CD4-positive, alpha-beta T cell (primary cell): ENCODE results near the gene MVP. TPM values are rescaled to one million over a fixed set of nuclear protein-coding genes. Genes with fewer than 3 reads are reported as not detected.
"Not testable (repeated sequence)": the region's sequence is repeated elsewhere in the genome, so short reads cannot be mapped to it uniquely, and the experiment has no call there.

ENCODE experiments used
- ATAC-seq: fragments of 200-7000 bp; cut with Tn5 transposase; one replicate; pipeline ENCODE4 v1.10.0; 2022; ENCODE audit warnings: mild to moderate bottlenecking; ENCODE audit not compliant: poor library complexity
- CTCF ChIA-PET: fragments of 350-600 bp; sonication (Branson Sonifier 250); formaldehyde crosslinking; loops from one replicate; lab custom pipeline; 2021; ENCODE audit warnings: antibody characterized with exemption, inconsistent platforms; lab: Charles Lee
- POLR2A ChIA-PET: fragments of 350-600 bp; sonication (Branson Sonifier 250); formaldehyde crosslinking; loops from one replicate; lab custom pipeline; 2021; ENCODE audit warnings: antibody characterized with exemption, inconsistent platforms; lab: Charles Lee
- DNase-seq, 14 experiments: peaks; one replicate each; pipeline ENCODE4 v3.0.0-alpha.2; 2013 to 2020; ENCODE audit warnings: mixed read lengths in 2 of 14
- H3K27ac ChIP-seq, 2 donors: one replicate each; pipeline versions ENCODE4 v1.5.1 to v1.7.0; 2013; ENCODE audit warnings: low read length in 2 of 2, low read depth in 1 of 2, mild to moderate bottlenecking in 1 of 2
- H3K27me3 ChIP-seq, 2 experiments: 1 replicate in 1 of 2; 2 replicates in 1 of 2; pipeline versions ENCODE4 v1.6.1 to v1.7.0; 2013; ENCODE audit warnings: low read length in 2 of 2, control low read depth in 1 of 2, mild to moderate bottlenecking in 1 of 2, moderate library complexity in 1 of 2; ENCODE audit not compliant: insufficient read depth in 2 of 2, control insufficient read depth in 1 of 2
- H3K36me3 ChIP-seq: one replicate; pipeline ENCODE4 v1.6.1; 2013; ENCODE audit warnings: low read length, control low read depth; ENCODE audit not compliant: insufficient read depth
- H3K4me1 ChIP-seq: one replicate; pipeline ENCODE4 v1.6.1; 2013; ENCODE audit warnings: low read length, control low read depth; ENCODE audit not compliant: insufficient read depth
- H3K4me3 ChIP-seq: one replicate; pipeline ENCODE4 v1.5.1; 2013; ENCODE audit warnings: mild to moderate bottlenecking, low read length, moderate library complexity
- H3K9me3 ChIP-seq, 2 experiments: 1 replicate in 1 of 2; 2 replicates in 1 of 2; pipeline versions ENCODE4 v1.6.1 to v1.7.0; 2013; ENCODE audit warnings: low read length in 2 of 2, mild to moderate bottlenecking in 2 of 2, control low read depth in 1 of 2, moderate library complexity in 1 of 2; ENCODE audit not compliant: control insufficient read depth in 1 of 2, insufficient read depth in 1 of 2
- H3K27ac Mint-ChIP-seq: one replicate; pipeline ENCODE4 v1.8.0; 2020; ENCODE audit warnings: mixed read lengths
- H3K27me3 Mint-ChIP-seq: one replicate; pipeline ENCODE4 v1.8.0; 2021; ENCODE audit warnings: mixed read lengths
- H3K36me3 Mint-ChIP-seq: one replicate; pipeline ENCODE4 v1.8.0; 2021; ENCODE audit warnings: low read depth, mixed read lengths
- H3K4me1 Mint-ChIP-seq: one replicate; pipeline ENCODE4 v1.8.0; 2021; ENCODE audit warnings: low read depth, mixed read lengths
- H3K4me3 Mint-ChIP-seq: one replicate; pipeline ENCODE4 v1.8.0; 2020; ENCODE audit warnings: mild to moderate bottlenecking, mixed read lengths
- H3K9me3 Mint-ChIP-seq: one replicate; pipeline ENCODE4 v1.8.0; 2020; ENCODE audit warnings: mixed read lengths
- intact Hi-C, 2 experiments: fragments of 100-400 bp; cut with DNase I in 1 of 2; cut with micrococcal nuclease in 1 of 2; formaldehyde crosslinking; loops; one replicate each; pipeline versions ENCODE4 v1.15.1 to v1.9.0; 2023 to 2025; cut with DNase I, micrococcal nuclease
- total RNA-seq, 174 experiments: library from RNA in 2 of 174; stranded (reverse) in 2 of 174; gene quantifications; one replicate each; pipeline ENCODE4 v1.2.3 and lab custom pipeline; 2021 to 2026
- TF ChIP-seq, protein P1 (sequence below): fragments of 200-600 bp; IDR thresholded peaks from one replicate; pipeline ENCODE4 v1.8.0; 2022; ENCODE audit warnings: antibody characterized with exemption, mild to moderate bottlenecking

Gene MVP
- total RNA-seq, 2 experiments from 2014 or later = 115 to 118 TPM

DNA sequence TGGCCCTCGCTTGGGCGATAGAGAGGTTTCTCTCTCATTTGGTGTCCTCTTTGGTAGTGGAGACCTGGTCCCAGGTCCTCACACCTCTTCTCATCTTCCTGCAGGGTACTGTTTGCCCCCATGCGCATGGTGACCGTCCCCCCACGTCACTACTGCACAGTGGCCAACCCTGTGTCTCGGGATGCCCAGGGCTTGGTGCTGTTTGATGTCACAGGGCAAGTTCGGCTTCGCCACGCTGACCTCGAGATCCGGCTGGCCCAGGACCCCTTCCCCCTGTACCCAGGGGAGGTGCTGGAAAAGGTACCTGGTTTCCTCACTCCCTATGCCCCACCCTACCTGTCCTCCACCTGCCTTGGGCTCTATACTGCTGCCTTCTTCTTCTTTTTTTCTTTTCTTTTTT lies 10.5 kb downstream of the MVP start:
- ChIA-PET POLR2A (no interaction called here), CTCF (no interaction called here)
- Histone ChIP-seq H3K4me3 (no peak overlapping the region), H3K4me1 (peaks cover 49% of the 10 kb centered on the region), H3K27me3 (no peaks in the 10 kb centered on the region), H3K36me3 (peaks cover 57% of the 10 kb centered on the region), H3K27ac (no peak overlapping the region), H3K9me3 (no peaks in the 10 kb centered on the region)
- peaks cover 58% of the 10 kb centered on the region for H3K36me3 Mint-ChIP-seq
- TF ChIP-seq, protein P1, sequence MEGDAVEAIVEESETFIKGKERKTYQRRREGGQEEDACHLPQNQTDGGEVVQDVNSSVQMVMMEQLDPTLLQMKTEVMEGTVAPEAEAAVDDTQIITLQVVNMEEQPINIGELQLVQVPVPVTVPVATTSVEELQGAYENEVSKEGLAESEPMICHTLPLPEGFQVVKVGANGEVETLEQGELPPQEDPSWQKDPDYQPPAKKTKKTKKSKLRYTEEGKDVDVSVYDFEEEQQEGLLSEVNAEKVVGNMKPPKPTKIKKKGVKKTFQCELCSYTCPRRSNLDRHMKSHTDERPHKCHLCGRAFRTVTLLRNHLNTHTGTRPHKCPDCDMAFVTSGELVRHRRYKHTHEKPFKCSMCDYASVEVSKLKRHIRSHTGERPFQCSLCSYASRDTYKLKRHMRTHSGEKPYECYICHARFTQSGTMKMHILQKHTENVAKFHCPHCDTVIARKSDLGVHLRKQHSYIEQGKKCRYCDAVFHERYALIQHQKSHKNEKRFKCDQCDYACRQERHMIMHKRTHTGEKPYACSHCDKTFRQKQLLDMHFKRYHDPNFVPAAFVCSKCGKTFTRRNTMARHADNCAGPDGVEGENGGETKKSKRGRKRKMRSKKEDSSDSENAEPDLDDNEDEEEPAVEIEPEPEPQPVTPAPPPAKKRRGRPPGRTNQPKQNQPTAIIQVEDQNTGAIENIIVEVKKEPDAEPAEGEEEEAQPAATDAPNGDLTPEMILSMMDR = no peak
- H3K4me3 Mint-ChIP-seq = no peak overlapping the region
- DNase-seq (no peak), ATAC-seq (no peak)
- intact Hi-C loops = no loop called here
- peak overlapping the region; percentile 83 for H3K27ac Mint-ChIP-seq
- H3K27me3 Mint-ChIP-seq = no peaks in the 10 kb centered on the region
- H3K9me3 Mint-ChIP-seq = no peaks in the 10 kb centered on the region
- peaks cover 39% of the 10 kb centered on the region for H3K4me1 Mint-ChIP-seq

DNA sequence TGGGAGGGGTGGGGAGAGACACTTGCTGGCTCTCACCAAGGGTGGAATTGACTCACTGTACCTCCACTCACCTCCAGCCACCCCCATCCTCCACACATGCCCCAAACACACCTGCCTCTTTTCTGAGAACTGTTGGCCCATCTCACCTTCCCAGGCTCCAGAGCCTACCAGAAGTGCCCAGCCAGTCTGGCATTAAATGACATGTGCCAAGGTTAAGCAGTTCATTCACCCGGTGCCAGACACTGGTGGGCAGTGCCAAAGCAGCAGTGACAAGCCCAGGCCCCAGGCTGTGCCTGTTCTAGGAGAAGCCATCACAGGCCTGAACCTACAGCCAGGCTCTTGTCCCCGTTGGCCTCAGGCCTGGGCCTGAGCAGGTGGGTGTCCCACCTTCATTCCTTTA lies 11.2 kb downstream of the MVP start:
- H3K36me3 Mint-ChIP-seq = peaks cover 63% of the 10 kb centered on the region
- H3K27ac Mint-ChIP-seq = peak overlapping the region; percentile 26
- peaks cover 32% of the 10 kb centered on the region for H3K4me1 Mint-ChIP-seq
- H3K9me3 Mint-ChIP-seq = no peaks in the 10 kb centered on the region
- Histone ChIP-seq H3K36me3 (peaks cover 64% of the 10 kb centered on the region), H3K27me3 (no peaks in the 10 kb centered on the region), H3K4me1 (peaks cover 42% of the 10 kb centered on the region), H3K9me3 (no peaks in the 10 kb centered on the region), H3K27ac (no peak overlapping the region), H3K4me3 (no peak overlapping the region)
- DNase-seq (no peak), ATAC-seq (no peak)
- H3K27me3 Mint-ChIP-seq = no peaks in the 10 kb centered on the region
- ChIA-PET CTCF (no interaction called here), POLR2A (no interaction called here)
- intact Hi-C loops = no loop called here
- H3K4me3 Mint-ChIP-seq = no peak overlapping the region
- TF ChIP-seq, protein P1 = no peak

DNA sequence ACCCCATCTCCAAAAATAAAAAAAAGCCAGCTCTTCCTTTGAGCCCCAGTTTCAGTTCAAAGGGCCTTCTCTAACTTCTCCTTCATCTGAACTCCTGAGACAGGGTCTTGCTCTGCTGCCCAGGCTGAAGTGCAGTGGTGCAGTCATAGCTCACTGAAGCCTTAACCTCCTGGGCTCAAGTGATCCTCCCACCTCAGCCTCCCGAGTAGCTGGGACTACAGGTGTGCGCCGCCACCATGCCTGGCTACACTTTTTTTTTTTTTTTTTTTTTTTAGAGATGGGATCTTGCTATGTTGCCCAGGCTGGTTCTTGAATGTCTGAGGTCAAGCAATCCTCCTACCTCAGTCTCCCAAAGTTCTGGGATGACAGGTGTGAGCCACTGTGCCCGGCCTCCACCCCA lies 13.0 kb downstream of the MVP start:
- ATAC-seq, DNase-seq, H3K27me3 ChIP-seq, H3K27ac ChIP-seq, H3K9me3 ChIP-seq, H3K27me3 Mint-ChIP-seq, H3K4me3 ChIP-seq, H3K9me3 Mint-ChIP-seq, H3K4me3 Mint-ChIP-seq, intact Hi-C loops, H3K27ac Mint-ChIP-seq: not testable (repeated sequence)
- H3K36me3 Mint-ChIP-seq = peaks cover 78% of the 10 kb centered on the region
- Histone ChIP-seq H3K4me1 (peaks cover 25% of the 10 kb centered on the region), H3K36me3 (peaks cover 79% of the 10 kb centered on the region)
- CTCF ChIA-PET = interaction anchor here (0.9 to 2.0 kb wide), 4 partner anchors 15 to 142 kb away, joined by 3 to 5 read pairs (median 4); partner anchors contain the start of gene KIF22
- POLR2A ChIA-PET = interaction anchor here (1.5 kb wide), 1 partner anchor 26 kb away, joined by 4 read pairs; no protein-coding TSS in a partner anchor
- H3K4me1 Mint-ChIP-seq = peaks cover 20% of the 10 kb centered on the region

DNA sequence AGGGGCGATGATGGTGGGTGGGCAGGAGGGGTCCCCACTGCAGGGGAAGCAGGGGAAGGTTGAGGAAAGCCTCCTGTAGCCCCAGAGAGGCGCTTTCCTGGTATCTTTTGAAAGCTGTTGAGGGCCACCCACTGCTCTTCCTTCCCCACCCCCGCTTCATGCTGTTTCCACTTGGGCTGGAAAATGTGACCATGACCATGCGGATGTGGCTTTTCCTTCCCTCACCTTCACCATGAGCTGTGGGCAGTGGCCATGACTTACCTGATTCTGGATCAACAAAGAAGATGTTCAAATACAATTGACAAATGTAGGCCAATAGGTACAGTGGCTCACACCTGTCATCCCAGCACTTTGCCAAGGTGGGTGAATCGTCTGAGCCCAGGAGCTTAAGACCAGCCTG lies 13.8 kb downstream of the MVP start:
- H3K27ac ChIP-seq = no peak overlapping the region
- Mint-ChIP-seq H3K36me3 (peaks cover 86% of the 10 kb centered on the region), H3K27me3 (no peaks in the 10 kb centered on the region), H3K4me1 (peaks cover 14% of the 10 kb centered on the region), H3K9me3 (no peaks in the 10 kb centered on the region), H3K4me3 (no peak overlapping the region), H3K27ac (no peak overlapping the region)
- intact Hi-C loops = no loop called here
- no peaks in the 10 kb centered on the region for H3K9me3 ChIP-seq
- H3K27me3 ChIP-seq = no peaks in the 10 kb centered on the region
- ATAC-seq = no peak
- no peak for DNase-seq
- H3K4me3 ChIP-seq = no peak overlapping the region
- CTCF ChIA-PET = interaction anchor here (0.6 to 2.0 kb wide), 4 partner anchors 14 to 44 kb away, joined by 4 to 5 read pairs (median 4); partner anchors contain the start of gene KIF22
- H3K36me3 ChIP-seq = peaks cover 86% of the 10 kb centered on the region
- POLR2A ChIA-PET = interaction anchor here (1.0 to 1.1 kb wide), 2 partner anchors 18 to 26 kb away, joined by 3 read pairs; partner anchors contain the start of gene PAGR1
- H3K4me1 ChIP-seq = peaks cover 16% of the 10 kb centered on the region
- TF ChIP-seq, protein P1 = no peak
